D721Med (cell line): ENCODE measurements around the gene FOXP1.

Source experiments
- DNase-seq: peaks from one replicate; pipeline ENCODE4 v3.0.0; 2011; ENCODE audit warnings: low spot score; ENCODE audit not compliant: insufficient read length
- FAIRE-seq: peaks from 2 replicates; lab custom pipeline; 2011; peaks lifted over from hg19 to GRCh38; lab: Jason Lieb, UNC
- TF ChIP-seq, protein P1 (sequence below): IDR thresholded peaks from 2 replicates; pipeline ENCODE4 v1.5.1; 2012; ENCODE audit warnings: mild to moderate bottlenecking, control low read depth; ENCODE audit not compliant: insufficient read depth; ENCODE audit errors: missing control alignments

The FOXP1 gene

GRCh38 chr3:71201939-71202338, 381.6 kb downstream of the FOXP1 start:
- DNase-seq (no peak), FAIRE-seq (no peak)
- TF ChIP-seq, protein P1, sequence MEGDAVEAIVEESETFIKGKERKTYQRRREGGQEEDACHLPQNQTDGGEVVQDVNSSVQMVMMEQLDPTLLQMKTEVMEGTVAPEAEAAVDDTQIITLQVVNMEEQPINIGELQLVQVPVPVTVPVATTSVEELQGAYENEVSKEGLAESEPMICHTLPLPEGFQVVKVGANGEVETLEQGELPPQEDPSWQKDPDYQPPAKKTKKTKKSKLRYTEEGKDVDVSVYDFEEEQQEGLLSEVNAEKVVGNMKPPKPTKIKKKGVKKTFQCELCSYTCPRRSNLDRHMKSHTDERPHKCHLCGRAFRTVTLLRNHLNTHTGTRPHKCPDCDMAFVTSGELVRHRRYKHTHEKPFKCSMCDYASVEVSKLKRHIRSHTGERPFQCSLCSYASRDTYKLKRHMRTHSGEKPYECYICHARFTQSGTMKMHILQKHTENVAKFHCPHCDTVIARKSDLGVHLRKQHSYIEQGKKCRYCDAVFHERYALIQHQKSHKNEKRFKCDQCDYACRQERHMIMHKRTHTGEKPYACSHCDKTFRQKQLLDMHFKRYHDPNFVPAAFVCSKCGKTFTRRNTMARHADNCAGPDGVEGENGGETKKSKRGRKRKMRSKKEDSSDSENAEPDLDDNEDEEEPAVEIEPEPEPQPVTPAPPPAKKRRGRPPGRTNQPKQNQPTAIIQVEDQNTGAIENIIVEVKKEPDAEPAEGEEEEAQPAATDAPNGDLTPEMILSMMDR: no peak

GRCh38 chr3:71197841-71198565, 385.5 kb downstream of the FOXP1 start:
- no peak for FAIRE-seq

DNA sequence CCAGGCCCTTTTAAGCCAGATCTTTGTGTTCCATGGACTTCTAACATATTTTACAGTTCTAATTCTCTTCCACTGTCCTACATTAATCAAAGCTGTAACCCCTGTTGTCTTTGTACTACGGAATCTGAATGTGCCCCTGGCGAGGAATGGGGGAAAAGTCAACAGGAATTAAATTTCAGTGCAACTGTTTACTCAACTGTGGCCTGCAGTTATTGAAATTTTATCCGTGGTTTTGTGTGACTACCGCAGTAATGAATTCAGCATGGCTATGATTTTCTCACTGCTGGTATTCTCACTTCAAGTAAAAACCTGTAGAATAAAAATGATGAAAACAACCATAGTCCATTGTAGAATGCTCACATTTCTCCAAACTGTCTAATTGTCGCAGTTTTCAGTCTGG, 388.0 kb downstream of the FOXP1 start:
- FAIRE-seq (no peak), DNase-seq (no peak)
- TF ChIP-seq, protein P1: no peak

More at GRCh38 chr3:71197841-71198565, 385.5 kb downstream of the FOXP1 start:
- no peak for DNase-seq
- TF ChIP-seq, protein P1: no peak

GRCh38 chr3:71194785-71195184, 388.7 kb downstream of the FOXP1 start:
- DNase-seq (no peak), FAIRE-seq (no peak)
- TF ChIP-seq, protein P1: no peak

DNA sequence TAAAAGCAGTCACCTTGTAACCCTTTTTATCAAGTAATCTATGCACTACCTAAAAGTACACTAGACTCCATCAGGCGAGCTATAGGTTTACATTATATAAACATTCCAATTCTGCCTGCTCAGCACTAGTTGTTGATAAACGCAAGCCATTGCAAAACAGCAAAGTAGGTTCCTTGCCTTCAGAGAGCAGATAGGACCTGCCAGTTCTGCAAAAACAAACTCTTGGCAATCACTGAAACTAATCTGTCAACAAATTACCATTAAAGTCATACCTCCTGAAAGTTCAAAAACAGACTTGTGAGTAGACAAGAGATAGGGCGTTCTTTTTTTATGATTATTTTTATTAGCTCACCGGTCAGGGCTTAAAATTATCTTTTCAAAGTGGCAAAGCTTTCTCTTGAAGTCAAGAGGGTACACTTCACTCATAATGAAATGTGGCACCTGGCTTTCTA, 392.5 kb downstream of the FOXP1 start:
- DNase-seq (no peak), FAIRE-seq (no peak)
- TF ChIP-seq, protein P1: no peak

DNA sequence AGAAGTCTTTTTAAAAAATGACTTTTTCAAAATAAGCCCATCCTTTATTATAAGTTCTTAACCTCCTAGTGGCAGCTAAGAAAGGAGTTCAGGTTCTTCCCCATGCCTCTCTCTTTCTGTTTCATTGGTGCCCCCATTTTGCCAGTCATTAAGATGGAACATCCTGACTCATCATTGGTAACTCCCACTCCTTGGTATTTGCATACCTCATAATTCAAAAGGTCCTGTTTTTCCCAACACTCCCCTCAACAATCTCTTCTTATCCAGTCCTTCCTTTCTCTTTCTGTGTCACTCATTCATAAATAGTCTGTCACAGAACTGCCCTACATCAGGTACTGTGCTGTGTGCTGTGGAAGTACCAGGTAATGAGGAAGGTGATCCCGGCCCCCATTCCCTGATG, 394.0 kb downstream of the FOXP1 start:
- TF ChIP-seq, protein P1: no peak
- FAIRE-seq (no peak), DNase-seq (no peak)

DNA sequence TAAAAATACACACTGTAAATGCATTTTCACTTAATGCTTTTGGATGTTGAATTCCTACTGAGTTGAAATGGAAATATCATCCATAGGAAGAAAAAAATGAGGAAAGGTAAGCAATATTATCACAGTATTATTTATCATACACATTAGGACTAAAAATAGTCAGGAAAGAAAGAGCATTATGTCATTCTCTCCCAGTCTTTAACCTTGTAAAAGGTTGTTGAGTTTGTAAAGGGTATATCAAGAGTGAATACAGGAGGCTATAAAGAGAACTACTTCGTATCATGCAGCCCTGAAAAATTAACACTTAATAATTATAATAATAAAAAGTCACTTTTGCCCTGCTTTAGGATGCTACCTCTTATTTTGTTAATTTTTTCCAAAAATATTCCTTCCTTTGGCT, 395.8 kb downstream of the FOXP1 start:
- TF ChIP-seq, protein P1: no peak
- FAIRE-seq: no peak
- DNase-seq: no peak
